Measurements from ENCODE around the gene UNK.

Gene UNK, protein sequence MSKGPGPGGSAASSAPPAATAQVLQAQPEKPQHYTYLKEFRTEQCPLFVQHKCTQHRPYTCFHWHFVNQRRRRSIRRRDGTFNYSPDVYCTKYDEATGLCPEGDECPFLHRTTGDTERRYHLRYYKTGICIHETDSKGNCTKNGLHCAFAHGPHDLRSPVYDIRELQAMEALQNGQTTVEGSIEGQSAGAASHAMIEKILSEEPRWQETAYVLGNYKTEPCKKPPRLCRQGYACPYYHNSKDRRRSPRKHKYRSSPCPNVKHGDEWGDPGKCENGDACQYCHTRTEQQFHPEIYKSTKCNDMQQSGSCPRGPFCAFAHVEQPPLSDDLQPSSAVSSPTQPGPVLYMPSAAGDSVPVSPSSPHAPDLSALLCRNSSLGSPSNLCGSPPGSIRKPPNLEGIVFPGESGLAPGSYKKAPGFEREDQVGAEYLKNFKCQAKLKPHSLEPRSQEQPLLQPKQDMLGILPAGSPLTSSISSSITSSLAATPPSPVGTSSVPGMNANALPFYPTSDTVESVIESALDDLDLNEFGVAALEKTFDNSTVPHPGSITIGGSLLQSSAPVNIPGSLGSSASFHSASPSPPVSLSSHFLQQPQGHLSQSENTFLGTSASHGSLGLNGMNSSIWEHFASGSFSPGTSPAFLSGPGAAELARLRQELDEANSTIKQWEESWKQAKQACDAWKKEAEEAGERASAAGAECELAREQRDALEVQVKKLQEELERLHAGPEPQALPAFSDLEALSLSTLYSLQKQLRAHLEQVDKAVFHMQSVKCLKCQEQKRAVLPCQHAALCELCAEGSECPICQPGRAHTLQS

DNA sequence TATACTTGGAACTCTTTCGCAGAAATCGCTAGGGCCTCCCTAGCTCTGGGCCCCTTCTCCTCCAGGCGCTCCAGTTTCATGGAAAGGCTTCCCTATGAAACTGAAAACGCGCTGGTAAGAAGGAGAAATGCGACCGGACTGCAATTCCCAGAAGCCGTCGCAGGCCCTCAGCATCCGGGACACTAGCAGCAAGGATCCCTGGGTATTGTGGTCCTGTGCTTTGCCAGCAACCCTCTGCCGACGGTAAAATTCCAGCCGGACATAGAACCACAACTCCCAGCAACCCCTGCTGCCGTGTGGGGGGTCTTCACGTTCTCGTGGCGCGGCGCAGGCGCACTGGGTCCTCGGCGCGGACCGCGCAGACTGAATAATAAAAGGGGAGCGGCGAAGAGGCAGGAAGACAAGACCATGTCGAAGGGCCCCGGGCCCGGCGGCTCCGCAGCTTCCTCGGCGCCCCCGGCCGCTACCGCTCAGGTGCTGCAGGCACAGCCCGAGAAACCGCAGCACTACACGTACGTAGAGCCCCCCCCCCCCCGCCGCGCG, at the start of gene UNK:
Gene UNK (plus strand): TSS at position 334 of the 543 bp plus-strand sequence. CDS start 75 bp downstream, at position 409.
- peak; percentile 99 for DNase-seq

DNA sequence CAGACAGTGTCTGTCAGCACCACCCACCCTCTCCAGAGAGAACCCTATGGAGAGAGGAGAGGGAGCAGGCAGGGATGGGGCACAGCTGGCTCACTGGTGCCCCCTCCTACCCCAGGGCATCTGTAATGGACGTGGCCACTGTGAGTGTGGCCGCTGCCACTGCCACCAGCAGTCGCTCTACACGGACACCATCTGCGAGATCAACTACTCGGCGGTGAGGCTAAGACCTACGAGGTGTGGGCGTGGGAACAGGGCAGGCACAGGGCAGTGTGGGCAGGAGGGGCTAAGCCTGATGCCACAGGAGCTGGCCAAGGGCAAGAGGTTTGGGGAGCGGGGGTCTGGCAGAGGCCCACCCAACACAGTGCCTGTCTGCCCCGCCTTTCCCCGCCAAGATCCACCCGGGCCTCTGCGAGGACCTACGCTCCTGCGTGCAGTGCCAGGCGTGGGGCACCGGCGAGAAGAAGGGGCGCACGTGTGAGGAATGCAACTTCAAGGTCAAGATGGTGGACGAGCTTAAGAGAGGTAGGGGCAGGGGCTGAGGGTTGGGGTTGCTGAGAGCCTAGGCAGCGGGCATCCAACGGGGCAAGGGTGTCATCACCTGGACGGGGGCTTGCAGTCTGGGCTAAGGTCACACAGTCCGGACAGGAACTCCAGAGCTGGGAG, 48.3 kb upstream of the UNK start:
- DNase-seq: no peak

DNA sequence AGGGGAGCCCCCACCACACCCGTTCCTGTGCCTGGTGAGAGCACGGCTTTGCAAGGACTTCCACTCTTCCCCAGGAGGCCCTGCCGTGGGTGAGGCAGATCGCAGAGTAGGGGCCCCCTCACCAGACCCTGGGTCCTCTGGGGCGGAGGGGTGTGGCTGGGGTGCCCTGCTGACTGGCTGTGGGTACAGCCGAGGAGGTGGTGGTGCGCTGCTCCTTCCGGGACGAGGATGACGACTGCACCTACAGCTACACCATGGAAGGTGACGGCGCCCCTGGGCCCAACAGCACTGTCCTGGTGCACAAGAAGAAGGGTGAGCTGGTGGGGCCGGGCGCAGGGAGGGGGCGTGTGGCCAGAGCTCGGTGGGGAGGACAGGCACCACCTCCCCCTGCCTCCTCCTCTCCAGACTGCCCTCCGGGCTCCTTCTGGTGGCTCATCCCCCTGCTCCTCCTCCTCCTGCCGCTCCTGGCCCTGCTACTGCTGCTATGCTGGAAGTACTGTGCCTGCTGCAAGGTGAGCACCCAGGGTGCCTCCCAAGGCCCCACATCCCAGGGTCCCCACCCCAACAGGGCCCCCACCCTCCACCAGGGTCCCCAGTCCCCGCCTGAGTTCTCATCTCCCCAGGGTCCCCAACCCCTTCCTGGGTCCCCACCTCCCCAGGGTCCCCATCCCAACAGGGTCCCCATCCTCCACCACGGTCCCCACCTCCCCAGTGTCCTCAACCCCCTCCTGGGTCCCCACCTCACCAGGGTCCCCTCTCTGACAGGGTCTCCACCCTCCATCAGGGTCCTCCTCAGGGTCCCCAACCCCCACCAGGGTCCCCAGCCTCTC, 47.3 kb upstream of the UNK start:
- DNase-seq: no peak

DNA sequence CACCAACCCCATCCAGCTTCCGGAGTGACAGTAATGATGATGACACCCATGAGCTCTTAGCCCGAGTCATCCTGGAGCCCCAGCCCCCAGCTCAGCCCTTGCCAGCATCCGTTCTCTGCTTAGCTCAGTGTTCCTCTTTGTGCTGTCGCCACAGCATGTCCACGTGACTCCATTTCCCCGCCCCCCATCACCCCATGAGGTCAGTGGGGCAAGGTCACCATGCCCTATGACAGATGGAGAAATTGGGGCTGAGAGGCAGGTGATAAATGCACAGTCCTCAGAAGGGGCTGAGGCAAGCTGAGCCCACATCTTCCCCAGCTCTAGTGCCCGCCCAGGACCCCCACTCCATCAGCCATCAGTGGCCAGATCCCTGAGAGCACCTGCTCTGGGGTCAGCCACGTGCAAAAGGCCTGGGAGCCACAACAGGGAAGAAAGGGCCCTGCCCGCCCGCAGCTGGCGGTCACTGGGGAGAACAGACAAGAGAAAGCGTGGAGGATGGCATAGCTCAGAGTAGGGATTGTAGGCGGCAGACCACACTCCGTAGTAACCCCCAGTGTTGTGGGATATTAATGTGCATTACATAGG, 46.3 kb upstream of the UNK start:
- peak; percentile 90 for DNase-seq

DNA sequence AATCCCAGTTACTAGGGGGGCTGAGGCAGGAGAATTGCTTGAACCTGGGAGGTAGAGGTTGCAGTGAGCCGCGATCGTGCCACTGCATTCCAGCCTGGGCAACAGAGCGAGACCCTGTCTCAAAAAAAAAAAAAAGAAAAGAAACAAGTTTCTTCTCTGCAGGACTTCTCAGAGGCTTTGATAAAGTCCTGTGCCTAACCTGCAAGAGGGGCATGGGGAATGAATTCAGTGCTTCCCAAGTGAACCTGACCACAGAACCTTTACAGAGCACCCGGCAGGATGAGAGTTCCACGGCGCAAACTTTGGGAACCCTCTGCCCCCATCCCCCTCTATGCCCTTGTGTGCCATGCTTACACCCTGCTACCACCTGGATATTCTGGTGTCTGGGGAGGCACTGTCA, 45.4 kb upstream of the UNK start:
- no peak for DNase-seq

DNA sequence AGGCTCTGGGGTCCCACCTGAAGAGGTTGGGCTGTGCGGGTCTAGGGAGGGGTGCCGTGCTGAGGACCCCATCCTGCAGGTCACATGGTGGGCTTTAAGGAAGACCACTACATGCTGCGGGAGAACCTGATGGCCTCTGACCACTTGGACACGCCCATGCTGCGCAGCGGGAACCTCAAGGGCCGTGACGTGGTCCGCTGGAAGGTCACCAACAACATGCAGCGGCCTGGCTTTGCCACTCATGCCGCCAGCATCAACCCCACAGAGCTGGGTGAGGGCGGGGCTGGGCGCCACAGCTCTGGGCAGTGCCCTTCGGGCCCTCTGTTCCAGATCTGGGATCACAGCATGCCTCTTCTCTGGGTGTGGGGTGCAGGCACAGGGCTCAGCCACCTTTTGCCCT, 44.8 kb upstream of the UNK start:
- DNase-seq: no peak

DNA sequence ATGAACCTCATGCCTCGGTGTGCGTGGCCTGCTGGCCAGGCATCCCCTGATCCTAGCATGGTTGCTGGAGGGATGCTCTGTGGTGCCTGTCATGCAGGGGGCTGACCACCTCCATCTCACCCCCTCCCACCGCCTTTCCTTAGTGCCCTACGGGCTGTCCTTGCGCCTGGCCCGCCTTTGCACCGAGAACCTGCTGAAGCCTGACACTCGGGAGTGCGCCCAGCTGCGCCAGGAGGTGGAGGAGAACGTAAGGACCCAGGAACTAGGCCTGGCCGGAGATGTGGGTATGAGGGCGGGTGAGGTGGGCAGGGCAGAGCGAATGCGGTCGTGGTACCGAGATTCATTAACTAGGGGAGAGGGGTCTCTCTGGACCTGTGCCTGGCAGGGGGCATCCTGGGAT, 44.4 kb upstream of the UNK start:
- DNase-seq: no peak

DNA sequence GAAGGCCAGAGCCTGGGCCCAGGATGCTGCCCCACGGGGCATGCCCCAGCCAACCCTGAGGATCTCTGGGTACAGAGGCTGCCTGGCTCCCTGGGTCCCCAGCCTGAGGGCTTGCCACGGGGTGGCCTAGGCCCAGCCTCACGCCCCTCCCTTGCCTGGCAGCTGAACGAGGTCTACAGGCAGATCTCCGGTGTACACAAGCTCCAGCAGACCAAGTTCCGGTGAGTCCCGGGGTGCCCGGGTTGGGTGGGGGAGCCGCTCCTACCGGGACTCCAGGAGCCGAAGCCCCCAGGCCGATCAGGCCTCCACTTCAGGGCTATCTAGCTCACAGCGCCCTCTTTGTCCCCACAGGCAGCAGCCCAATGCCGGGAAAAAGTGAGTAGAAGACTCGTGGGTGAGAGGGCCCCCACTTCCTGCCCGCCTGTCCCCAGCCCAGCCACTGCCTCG, 44.0 kb upstream of the UNK start:
- no peak for DNase-seq

DNA sequence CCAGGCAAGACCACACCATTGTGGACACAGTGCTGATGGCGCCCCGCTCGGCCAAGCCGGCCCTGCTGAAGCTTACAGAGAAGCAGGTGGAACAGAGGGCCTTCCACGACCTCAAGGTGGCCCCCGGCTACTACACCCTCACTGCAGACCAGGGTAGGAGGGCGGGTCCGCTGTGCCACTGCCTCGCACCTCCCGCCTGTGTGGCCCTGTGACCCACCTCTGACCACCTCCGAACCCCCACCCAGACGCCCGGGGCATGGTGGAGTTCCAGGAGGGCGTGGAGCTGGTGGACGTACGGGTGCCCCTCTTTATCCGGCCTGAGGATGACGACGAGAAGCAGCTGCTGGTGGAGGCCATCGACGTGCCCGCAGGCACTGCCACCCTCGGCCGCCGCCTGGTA, 42.3 kb upstream of the UNK start:
- DNase-seq: no peak

DNA sequence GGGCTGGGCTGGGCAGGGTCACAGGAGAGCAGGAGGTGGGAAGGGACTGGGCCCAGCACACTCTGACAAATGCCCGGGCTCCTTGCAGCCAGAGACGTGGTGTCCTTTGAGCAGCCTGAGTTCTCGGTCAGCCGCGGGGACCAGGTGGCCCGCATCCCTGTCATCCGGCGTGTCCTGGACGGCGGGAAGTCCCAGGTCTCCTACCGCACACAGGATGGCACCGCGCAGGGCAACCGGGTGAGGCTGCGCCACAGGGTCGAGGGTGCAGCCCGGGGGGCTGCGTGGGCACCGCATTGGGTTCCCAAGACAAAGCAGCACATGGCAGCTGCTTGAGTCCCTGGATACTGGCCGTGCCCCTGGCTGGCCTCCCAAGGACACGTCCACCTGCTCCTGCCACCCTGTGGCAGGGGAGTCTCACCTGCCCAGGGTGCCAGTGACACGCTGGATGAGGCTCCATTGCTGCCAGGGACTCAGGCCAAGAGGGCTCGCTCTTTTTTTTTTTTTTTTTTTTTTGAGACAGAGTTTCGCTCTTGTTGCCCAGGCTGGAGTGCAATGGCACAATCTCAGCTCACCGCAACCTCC, 40.9 kb upstream of the UNK start:
- no peak for DNase-seq

DNA sequence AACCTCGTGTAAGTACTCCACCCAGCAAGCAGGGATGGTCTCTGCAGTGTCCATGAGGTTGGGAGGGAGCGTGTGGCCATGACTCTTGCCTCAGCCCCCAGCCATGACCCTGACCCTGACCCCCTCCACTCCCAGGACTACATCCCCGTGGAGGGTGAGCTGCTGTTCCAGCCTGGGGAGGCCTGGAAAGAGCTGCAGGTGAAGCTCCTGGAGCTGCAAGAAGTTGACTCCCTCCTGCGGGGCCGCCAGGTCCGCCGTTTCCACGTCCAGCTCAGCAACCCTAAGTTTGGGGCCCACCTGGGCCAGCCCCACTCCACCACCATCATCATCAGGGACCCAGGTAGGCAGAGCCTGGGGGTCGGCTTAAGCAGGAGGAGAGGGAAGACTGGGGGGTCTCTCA, 35.9 kb upstream of the UNK start:
- DNase-seq: no peak

DNA sequence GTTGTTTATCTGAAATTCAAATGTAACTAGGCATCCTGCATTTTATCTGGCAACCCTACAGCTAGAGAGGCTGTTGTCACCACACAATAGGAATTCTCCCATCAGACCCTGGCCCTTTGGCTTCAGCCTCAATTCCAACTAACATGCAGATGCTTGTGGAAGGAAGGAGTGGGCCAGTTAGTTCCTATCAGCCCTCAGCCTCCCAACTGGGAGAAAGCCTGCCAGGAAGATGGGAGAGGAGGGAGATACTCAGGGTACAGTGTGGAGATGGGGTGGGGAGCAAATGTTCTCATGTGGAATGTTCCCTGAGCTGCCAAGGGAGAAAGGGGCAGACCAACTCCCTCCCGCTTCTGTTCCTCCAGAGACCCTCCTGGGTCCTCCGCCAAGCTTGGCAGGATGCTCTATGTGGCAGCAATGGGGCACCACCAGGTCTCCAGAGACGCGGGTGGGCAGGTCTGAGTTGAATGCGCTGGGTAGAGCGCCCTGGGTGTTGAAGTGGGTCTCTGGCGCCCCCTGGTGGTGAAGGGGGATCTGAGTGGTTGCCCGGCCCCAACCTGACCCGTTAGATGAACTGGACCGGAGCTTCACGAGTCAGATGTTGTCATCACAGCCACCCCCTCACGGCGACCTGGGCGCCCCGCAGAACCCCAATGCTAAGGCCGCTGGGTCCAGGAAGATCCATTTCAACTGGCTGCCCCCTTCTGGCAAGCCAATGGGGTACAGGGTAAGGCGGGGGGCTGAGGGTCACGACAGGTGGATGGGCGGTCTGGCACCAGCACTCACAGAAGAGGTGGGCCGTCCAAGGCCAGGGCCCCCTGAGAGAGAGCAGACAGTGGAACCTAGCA, 34.8 kb upstream of the UNK start:
- peak; percentile 40 for DNase-seq

DNA sequence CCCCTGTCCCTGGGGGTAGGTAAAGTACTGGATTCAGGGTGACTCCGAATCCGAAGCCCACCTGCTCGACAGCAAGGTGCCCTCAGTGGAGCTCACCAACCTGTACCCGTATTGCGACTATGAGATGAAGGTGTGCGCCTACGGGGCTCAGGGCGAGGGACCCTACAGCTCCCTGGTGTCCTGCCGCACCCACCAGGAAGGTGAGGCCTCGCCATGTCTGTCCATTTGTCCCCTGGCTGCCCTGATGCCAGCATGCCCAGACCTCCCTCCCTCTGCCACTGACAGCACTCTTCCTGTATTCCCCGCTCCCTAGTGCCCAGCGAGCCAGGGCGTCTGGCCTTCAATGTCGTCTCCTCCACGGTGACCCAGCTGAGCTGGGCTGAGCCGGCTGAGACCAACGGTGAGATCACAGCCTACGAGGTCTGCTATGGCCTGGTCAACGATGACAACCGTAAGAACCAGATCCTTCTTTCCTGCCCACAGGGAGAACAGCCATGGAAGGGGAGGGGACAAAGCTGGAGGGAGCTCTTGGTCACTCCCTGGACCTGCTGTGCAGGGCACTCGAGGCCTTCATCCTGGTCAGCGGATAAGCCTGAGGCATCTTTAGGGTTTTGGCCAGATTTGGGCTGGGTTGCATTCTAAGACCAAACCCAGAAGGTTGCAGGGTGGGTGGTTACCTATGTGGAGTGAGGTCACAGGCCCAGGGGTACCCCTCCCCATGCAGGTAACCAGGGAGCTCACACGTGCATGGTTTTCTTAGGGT, 33.8 kb upstream of the UNK start:
- no peak for DNase-seq

DNA sequence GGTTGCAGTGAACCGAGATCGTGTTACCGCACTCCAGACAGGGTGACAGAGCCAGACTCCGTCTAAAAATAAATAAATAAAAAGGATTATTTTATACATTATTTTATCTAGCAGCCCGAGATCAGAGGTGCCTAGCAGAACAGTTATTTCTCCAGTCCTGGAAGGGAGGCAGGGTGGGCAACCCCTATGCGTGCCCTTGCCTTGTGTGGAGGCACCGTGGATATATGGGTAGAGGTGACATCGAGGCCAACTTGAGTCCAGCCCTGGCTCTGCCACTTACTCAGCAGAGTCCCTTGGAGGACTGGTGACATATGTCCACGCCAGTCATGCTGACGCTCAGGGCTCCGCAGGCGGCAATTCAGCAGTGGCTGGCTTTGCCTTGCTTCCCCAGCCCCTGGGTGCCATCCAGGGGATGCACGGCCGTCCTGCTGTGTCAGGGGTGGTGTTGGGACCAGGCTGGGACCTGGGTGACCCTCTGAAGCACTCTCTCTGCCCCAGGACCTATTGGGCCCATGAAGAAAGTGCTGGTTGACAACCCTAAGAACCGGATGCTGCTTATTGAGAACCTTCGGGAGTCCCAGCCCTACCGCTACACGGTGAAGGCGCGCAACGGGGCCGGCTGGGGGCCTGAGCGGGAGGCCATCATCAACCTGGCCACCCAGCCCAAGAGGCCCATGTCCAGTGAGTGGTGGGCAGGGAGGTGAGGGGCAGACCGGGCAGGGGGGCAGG, 32.8 kb upstream of the UNK start:
- no peak for DNase-seq

DNA sequence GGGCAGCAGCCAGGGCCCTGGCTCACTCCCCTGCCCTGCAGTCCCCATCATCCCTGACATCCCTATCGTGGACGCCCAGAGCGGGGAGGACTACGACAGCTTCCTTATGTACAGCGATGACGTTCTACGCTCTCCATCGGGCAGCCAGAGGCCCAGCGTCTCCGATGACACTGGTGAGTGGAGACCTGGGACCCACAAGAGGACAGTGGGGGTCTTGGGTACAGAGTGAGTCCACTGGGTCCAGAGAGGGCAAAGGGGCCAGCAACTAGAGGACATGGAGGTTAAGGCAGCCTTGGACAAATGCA, 32.2 kb upstream of the UNK start:
- DNase-seq: no peak

DNA sequence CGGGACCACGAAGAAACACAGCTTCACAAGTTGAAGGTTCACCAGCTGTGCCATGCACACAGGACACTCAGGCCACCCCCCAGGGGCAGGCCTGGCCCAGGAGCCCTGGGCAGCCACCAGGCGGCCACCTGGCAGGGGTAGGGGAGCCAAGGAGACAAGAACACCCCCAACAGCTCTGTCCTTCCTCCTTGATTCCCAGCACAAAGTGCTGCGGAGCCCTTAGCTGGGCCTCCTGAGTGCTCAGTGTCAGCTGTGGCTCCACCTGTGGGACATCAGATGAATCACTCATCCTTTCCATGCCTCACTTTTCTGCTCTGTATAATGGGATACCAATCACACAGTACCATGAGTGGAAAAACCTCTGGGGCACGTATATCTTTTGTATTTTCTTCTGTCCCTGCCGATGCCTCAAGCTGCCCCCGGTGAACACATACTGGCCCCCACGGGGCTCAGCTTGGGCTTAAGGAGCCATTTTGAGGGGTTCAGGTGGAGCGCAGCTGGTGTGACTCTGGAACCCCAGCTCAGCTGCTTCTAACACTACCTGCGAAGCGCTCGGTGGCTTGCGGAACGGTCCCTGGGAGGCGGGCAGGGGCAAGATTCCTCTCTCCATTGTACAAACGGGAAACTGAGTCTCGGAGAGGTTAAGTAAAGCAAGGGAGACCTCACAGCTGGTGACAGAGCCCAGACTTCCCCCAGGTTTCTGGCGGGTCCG, 31.6 kb upstream of the UNK start:
- no peak for DNase-seq

DNA sequence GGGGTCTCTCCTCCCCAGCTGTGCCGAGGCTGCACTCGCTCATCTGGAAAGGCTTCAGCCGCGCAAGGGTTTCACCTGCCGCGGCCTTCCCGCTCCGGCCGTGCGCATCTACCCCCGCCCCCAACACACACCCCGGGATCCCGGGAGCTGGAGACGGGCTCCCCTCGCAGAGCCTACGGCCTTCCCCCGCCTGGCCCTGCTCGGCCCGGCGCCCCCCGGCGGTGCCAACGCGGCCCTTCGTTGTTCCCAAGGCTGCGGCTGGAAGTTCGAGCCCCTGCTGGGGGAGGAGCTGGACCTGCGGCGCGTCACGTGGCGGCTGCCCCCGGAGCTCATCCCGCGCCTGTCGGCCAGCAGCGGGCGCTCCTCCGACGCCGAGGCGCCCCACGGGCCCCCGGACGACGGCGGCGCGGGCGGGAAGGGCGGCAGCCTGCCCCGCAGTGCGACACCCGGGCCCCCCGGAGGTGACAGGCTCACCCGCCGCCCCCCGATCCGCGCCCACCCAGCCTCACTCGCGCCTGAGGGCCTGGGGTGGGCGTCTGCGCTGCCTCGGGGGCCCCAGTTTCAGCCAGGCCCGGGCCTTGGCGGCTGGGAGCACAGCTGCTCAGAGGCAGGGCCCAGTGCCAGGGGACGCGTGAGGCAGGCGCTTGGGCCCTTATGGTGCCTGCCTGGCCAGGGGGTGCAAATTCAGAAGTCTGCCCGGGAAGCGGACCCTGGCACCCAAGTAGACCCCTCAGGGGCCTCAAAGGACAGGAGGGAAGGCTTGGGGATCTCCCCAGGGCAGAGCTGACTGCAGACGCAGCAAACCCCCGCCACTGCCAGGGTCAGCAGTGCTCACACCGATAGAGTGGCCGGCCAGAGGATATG, 30.9 kb upstream of the UNK start:
- DNase-seq: peak; percentile 60

Measured in MV-4-11 (cell line).